HG03558 (cell line): ENCODE results near the gene NEXMIF.
"Not testable (repeated sequence)": the region's sequence is repeated elsewhere in the genome, so short reads cannot be mapped to it uniquely, and the experiment has no call there.

Experiments
- ATAC-seq: cut with Tn5 transposase; IDR thresholded peaks from one replicate; pipeline ENCODE4 v1.9.1; 2021; ENCODE audit warnings: moderate number of reproducible peaks; ENCODE audit not compliant: unreplicated experiment; ENCODE audit errors: extremely low read depth

NEXMIF gene

GRCh38 chrX:74800062-74800461 lies 125.2 kb downstream of the NEXMIF start:
- ATAC-seq = no peak

- ATAC-seq = no peak
Measured at GRCh38 chrX:74797338-74797887, 127.8 kb downstream of the NEXMIF start.

GRCh38 chrX:74788545-74789086 lies 136.6 kb downstream of the NEXMIF start:
- ATAC-seq = no peak

GRCh38 chrX:74784629-74785028 lies 140.6 kb downstream of the NEXMIF start:
- ATAC-seq = no peak

- ATAC-seq = peak; percentile 49
Measured at GRCh38 chrX:74781507-74782034, 143.7 kb downstream of the NEXMIF start.

- ATAC-seq = no peak
Measured at GRCh38 chrX:74779175-74779574, 146.1 kb downstream of the NEXMIF start.

- ATAC-seq = no peak
Measured at GRCh38 chrX:74774988-74775387, 150.3 kb downstream of the NEXMIF start.

GRCh38 chrX:74736450-74736849 lies 188.8 kb downstream of the NEXMIF start:
- ATAC-seq = no peak

GRCh38 chrX:74705269-74705668 lies 220.0 kb downstream of the NEXMIF start:
- ATAC-seq = no peak

- not testable (repeated sequence) for ATAC-seq
Measured at GRCh38 chrX:74701343-74701742, 223.9 kb downstream of the NEXMIF start.

GRCh38 chrX:74684466-74684865 lies 240.8 kb downstream of the NEXMIF start:
- no peak for ATAC-seq
